ENCODE measurements around the gene AHSP. TPM values are rescaled to one million over a fixed set of nuclear protein-coding genes. Genes with fewer than 3 reads are reported as not detected.

Gene AHSP
- total and polyA plus RNA-seq, 2 of the 4 experiments (the other 2 are of a cell fraction): not detected

DNA sequence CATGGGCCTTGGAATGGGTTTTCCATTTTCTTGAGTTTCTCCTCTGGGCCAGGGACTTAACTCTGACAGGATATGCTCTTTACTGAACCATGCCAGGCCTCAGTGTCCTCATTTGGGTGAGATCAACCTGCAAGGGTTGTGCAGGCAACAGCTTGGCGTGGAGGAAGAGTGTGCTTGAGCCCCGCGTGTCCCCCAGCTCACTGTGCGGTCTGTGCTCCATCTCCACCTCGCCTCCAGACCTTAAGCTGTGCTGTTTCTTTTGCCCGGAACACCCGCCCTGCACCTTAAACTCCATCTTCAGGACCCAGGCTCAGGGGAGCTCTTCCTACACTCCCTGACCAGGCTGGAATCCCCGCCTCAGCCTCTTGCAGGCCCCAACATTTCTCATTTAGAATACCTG is 29.2 kb upstream of the AHSP start:
- Histone ChIP-seq H3K9me3 (ENCODE audit: control insufficient read depth, insufficient read depth, low read length) (no peaks in the 10 kb centered on the region), H3K9ac (ENCODE audit: low read depth, low read length) (no peak overlapping the region), H3K4ac (ENCODE audit: low read depth, low read length) (no peak overlapping the region), H2BK20ac (ENCODE audit: low read depth, low read length) (no peak overlapping the region), H3K14ac (replicated peaks; ENCODE audit: low read depth, low read length) (no peak overlapping the region), H2AK9ac (replicated peaks; ENCODE audit: low read depth, low read length, poor library complexity) (no peak overlapping the region), H3K36me3 (ENCODE audit: control insufficient read depth, insufficient read depth, low read length) (peaks cover 63% of the 10 kb centered on the region), H3K79me1 (ENCODE audit: low read depth in 1 of 2, low read length in 2 of 2) (peaks cover 17 to 42% of the 10 kb centered on the region in 2 experiments), H3K4me2 (ENCODE audit: low read depth, low read length) (no peak overlapping the region), H3K4me3 (ENCODE audit: insufficient read depth, low read depth, low read length) (no peak overlapping the region), H2BK15ac (ENCODE audit: low read depth, low read length) (no peak overlapping the region), H3K27me3 (ENCODE audit: control insufficient read depth, insufficient read depth, low read length) (no peaks in the 10 kb centered on the region), H4K91ac (ENCODE audit: insufficient read depth, low read depth, low read length) (no peak overlapping the region), H3K4me1 (ENCODE audit: control insufficient read depth, insufficient read depth, low read length) (peaks cover 4% of the 10 kb centered on the region), H2BK5ac (ENCODE audit: low read depth, low read length, poor library complexity, severe bottlenecking) (no peak overlapping the region), H3K23ac (ENCODE audit: low read depth, low read length) (no peak overlapping the region), H3K9me1 (ENCODE audit: insufficient read depth, low read length) (peaks cover 17% of the 10 kb centered on the region), H2BK120ac (ENCODE audit: low read depth, low read length) (no peak overlapping the region), H4K20me1 (ENCODE audit: insufficient read depth, low read length) (peaks cover 13% of the 10 kb centered on the region; the same call in 1 of the 2 replicates), H3K27ac (ENCODE audit: insufficient read depth, low read length) (no peak overlapping the region), H3K18ac (ENCODE audit: low read depth, low read length) (no peak overlapping the region), H4K5ac (ENCODE audit: low read depth, low read length) (no peak overlapping the region), H2AK5ac (ENCODE audit: low read depth, low read length) (no peak overlapping the region), H4K8ac (ENCODE audit: low read depth in 2 of 2, low read length in 2 of 2) (no peak overlapping the region), H3K56ac (ENCODE audit: extremely low read depth, insufficient read depth, low read length) (no peak overlapping the region), H2AFZ (replicated peaks; ENCODE audit: low read length, poor library complexity) (no peak overlapping the region)
- POLR2A ChIA-PET (ENCODE audit: unreplicated experiment): interaction anchor here (1.9 kb wide), 1 partner anchor 10 kb away, joined by 5 read pairs; the partner anchor contains the start of gene RUSF1
- intact Hi-C loops (cut with micrococcal nuclease): no loop called here
- in situ Hi-C loops (cut with MboI; ENCODE audit: low sequenced_read_pairs): no loop called here
- DNase-seq: no peak
- ATAC-seq (ENCODE audit: low read depth): no peak
- CTCF ChIA-PET: no interaction called here
- TF ChIP-seq, protein P1, sequence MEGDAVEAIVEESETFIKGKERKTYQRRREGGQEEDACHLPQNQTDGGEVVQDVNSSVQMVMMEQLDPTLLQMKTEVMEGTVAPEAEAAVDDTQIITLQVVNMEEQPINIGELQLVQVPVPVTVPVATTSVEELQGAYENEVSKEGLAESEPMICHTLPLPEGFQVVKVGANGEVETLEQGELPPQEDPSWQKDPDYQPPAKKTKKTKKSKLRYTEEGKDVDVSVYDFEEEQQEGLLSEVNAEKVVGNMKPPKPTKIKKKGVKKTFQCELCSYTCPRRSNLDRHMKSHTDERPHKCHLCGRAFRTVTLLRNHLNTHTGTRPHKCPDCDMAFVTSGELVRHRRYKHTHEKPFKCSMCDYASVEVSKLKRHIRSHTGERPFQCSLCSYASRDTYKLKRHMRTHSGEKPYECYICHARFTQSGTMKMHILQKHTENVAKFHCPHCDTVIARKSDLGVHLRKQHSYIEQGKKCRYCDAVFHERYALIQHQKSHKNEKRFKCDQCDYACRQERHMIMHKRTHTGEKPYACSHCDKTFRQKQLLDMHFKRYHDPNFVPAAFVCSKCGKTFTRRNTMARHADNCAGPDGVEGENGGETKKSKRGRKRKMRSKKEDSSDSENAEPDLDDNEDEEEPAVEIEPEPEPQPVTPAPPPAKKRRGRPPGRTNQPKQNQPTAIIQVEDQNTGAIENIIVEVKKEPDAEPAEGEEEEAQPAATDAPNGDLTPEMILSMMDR (conservative IDR thresholded peaks at IDR 0.05; ENCODE audit: low read depth, low read length): no peak
- TF ChIP-seq RFX5 (IDR thresholded peaks at IDR 0.05; ENCODE audit: low read depth, low read length): no peak
- no peak for TF ChIP-seq POLR2A (IDR thresholded peaks at IDR 0.05; ENCODE audit: low read depth, low read length)
- TF ChIP-seq RCOR1 (IDR thresholded peaks at IDR 0.05; ENCODE audit: insufficient replicate concordance, low read length): no peak
- TF ChIP-seq CEBPB (IDR thresholded peaks at IDR 0.05; ENCODE audit: low read depth, low read length): no peak
- no peak for TF ChIP-seq MAZ (IDR thresholded peaks at IDR 0.05; ENCODE audit: borderline replicate concordance, low read depth, low read length)
- no peak for TF ChIP-seq NFE2L2 (IDR thresholded peaks at IDR 0.05; ENCODE audit: low read depth, low read length)
- no peak for TF ChIP-seq SMC3 (IDR thresholded peaks at IDR 0.05; ENCODE audit: low read depth, low read length)
- no peak for TF ChIP-seq MAFK (IDR thresholded peaks at IDR 0.05; ENCODE audit: low read depth, low read length)
- no peak for TF ChIP-seq FOS (IDR thresholded peaks at IDR 0.05; ENCODE audit: low read depth, low read length)
- no peak for TF ChIP-seq MXI1 (IDR thresholded peaks at IDR 0.05; ENCODE audit: borderline replicate concordance, low read depth, low read length)
- TF ChIP-seq, protein P2, sequence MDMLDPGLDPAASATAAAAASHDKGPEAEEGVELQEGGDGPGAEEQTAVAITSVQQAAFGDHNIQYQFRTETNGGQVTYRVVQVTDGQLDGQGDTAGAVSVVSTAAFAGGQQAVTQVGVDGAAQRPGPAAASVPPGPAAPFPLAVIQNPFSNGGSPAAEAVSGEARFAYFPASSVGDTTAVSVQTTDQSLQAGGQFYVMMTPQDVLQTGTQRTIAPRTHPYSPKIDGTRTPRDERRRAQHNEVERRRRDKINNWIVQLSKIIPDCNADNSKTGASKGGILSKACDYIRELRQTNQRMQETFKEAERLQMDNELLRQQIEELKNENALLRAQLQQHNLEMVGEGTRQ (IDR thresholded peaks at IDR 0.05; ENCODE audit: low read depth, low read length): no peak
- whole genome bisulfite sequencing, 2 experiments (ENCODE audit: extremely low coverage in 2 of 2, insufficient read length in 1 of 2): 95% methylated on average over 5 of the region's 8 CpGs; no CpG with 5 or more reads in 1 of the 2 experiments
- dilution Hi-C loops (cut with HindIII; ENCODE audit: low sequenced_read_pairs, unreplicated experiment): no loop called here
- BruUV-seq (replicated peaks): no TSS peak
